Smooth muscle cell (in vitro differentiated cells): Measurements from ENCODE around the gene IRF1. TPM values are rescaled to one million over a fixed set of nuclear protein-coding genes. Genes with fewer than 3 reads are reported as not detected.

Experiments
- DNase-seq: peaks from one replicate; lab custom pipeline; 2025; ENCODE audit not compliant: unreplicated experiment; lab: John Stamatoyannopoulos, UW
- H2AFZ ChIP-seq: fragments of 200-600 bp; sonication (generic); 2 replicates; pipeline ENCODE4 v1.6.0; 2016; ENCODE audit warnings: antibody characterized with exemption, low read depth, mild to moderate bottlenecking
- H3F3A ChIP-seq: fragments of 200-600 bp; sonication (generic); 2 replicates; pipeline ENCODE4 v1.6.0; 2017; ENCODE audit warnings: antibody characterized with exemption, low read depth
- H3K27ac ChIP-seq: fragments of 200-600 bp; sonication (generic); 2 replicates; pipeline ENCODE4 v1.5.1; 2016; ENCODE audit warnings: low read depth, mild to moderate bottlenecking
- H3K27me3 ChIP-seq: fragments of 200-600 bp; sonication (generic); 2 replicates; pipeline ENCODE4 v1.6.1; 2016; ENCODE audit warnings: low read depth, mild to moderate bottlenecking
- H3K36me3 ChIP-seq: fragments of 200-600 bp; sonication (generic); 2 replicates; pipeline ENCODE4 v1.5.1; 2016; ENCODE audit warnings: low read depth
- H3K4me1 ChIP-seq: fragments of 200-600 bp; sonication (generic); 2 replicates; pipeline ENCODE4 v1.5.1; 2016; ENCODE audit warnings: low read depth
- H3K4me2 ChIP-seq: fragments of 200-600 bp; sonication (generic); 2 replicates; pipeline ENCODE4 v1.6.0; 2016; ENCODE audit warnings: mild to moderate bottlenecking
- H3K4me3 ChIP-seq: fragments of 200-600 bp; sonication (generic); 2 replicates; pipeline ENCODE4 v1.5.1; 2016; ENCODE audit warnings: mild to moderate bottlenecking
- H3K79me2 ChIP-seq: fragments of 200-600 bp; sonication (generic); 2 replicates; pipeline ENCODE4 v1.6.0; 2016; ENCODE audit warnings: low read depth, mild to moderate bottlenecking
- H3K9ac ChIP-seq: fragments of 200-600 bp; sonication (generic); 2 replicates; pipeline ENCODE4 v1.6.0; 2016; ENCODE audit warnings: low read depth
- H3K9me3 ChIP-seq: fragments of 200-600 bp; sonication (generic); replicated peaks from 2 replicates; pipeline ENCODE4 v1.5.1; 2016; ENCODE audit warnings: low read depth
- H4K20me1 ChIP-seq: fragments of 200-600 bp; sonication (generic); 2 replicates; pipeline ENCODE4 v1.6.0; 2016; ENCODE audit warnings: low read depth
- WGBS: methylation state at CpG from one replicate; pipeline ENCODE4 v1.1.7; 2016; ENCODE audit warnings: low lambda C conversion rate; 5-methylcytosine and 5-hydroxymethylcytosine counted together
- polyA plus RNA-seq: library from polyadenylated mRNA; unstranded; fragments of >200 nt; fragmentation: Nextera tagmentation; extraction: Ambion mirVana; gene quantifications from 2 replicates; pipeline ENCODE4 v1.2.1, GENCODE V29; 2016
- total RNA-seq: library from RNA; depleted of rRNA; stranded (reverse); fragments of >200 nt; gene quantifications from 2 replicates; pipeline ENCODE4 v1.2.3, GENCODE V29; 2014
- TF ChIP-seq, protein P1 (sequence below): fragments of 200-600 bp; sonication (generic); IDR thresholded peaks from 2 replicates; pipeline ENCODE4 v1.5.1; 2017; ENCODE audit warnings: borderline replicate concordance, mild to moderate bottlenecking, antibody characterized with exemption; ENCODE audit not compliant: insufficient read depth, poor library complexity, severe bottlenecking

IRF1 gene
- total and polyA plus RNA-seq, 2 experiments from 2014 or later, result 15.7 to 19.1 TPM

DNA sequence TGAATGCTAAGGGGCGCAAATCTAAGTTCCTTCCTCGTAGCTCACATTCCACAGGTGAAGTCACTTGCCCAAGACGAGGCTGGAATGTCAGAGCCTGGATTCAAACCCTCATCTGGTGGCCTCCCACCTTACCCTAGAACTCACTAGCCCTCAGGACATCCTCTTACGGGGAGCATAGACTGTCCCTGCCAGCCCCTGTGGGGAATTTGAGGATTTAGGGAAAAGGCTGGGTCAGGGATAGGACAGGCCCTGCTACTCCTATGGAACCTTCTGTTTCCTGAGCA is 45.0 kb downstream of the IRF1 start:
- H3K79me2 ChIP-seq, result no peaks in the 10 kb centered on the region

DNA sequence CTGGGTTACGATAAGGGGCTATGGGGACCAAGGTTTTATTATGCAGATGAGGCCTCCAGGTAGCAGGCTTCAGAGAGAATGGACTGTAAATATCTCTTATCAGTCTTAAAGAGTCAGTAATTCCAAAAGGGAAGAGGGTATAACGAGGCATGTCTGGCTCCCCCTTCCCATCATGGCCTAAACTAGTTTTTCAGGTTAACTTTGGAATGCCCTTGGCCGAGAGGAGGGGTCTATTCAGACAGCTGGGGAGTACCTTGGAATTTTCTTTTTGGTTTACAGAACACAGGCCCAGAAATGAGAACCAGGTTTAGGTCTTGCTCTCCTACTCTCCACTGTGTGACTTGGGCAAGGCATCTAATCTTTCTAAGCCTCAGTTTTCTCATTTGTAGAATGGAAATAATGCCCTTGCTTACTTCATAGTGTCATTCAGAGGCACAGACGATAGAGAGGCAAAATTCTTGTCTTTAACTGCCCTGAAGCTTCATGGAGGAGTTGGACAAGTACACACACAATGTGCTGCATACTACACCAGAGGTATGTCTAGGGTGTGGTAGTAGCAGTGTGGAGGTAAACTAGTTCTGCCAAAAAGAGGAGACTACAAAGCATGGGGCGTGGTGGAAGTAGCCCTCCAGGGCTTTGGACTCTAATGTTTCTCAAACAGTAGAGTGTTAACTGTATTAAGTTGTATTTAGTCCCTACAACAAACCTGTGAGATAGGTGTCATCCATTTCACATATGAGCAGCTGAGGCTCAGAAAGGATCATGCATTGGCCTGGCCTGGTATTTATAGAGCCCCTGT is 45.5 kb downstream of the IRF1 start:
- no peak for DNase-seq
- 73% methylated on average over 5 of the region's 5 CpGs for WGBS
- H3K4me1 ChIP-seq, result no peaks in the 10 kb centered on the region
- H3F3A ChIP-seq, result no peaks in the 10 kb centered on the region
- no peaks in the 10 kb centered on the region for H3K79me2 ChIP-seq
- no peaks in the 10 kb centered on the region for H3K36me3 ChIP-seq
- H3K27me3 ChIP-seq, result no peaks in the 10 kb centered on the region
- no peak overlapping the region for H3K9ac ChIP-seq
- H2AFZ ChIP-seq, result no peak overlapping the region
- TF ChIP-seq, protein P1, sequence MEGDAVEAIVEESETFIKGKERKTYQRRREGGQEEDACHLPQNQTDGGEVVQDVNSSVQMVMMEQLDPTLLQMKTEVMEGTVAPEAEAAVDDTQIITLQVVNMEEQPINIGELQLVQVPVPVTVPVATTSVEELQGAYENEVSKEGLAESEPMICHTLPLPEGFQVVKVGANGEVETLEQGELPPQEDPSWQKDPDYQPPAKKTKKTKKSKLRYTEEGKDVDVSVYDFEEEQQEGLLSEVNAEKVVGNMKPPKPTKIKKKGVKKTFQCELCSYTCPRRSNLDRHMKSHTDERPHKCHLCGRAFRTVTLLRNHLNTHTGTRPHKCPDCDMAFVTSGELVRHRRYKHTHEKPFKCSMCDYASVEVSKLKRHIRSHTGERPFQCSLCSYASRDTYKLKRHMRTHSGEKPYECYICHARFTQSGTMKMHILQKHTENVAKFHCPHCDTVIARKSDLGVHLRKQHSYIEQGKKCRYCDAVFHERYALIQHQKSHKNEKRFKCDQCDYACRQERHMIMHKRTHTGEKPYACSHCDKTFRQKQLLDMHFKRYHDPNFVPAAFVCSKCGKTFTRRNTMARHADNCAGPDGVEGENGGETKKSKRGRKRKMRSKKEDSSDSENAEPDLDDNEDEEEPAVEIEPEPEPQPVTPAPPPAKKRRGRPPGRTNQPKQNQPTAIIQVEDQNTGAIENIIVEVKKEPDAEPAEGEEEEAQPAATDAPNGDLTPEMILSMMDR, result no peak
- H4K20me1 ChIP-seq, result no peaks in the 10 kb centered on the region
- no peaks in the 10 kb centered on the region for H3K9me3 ChIP-seq
- no peak overlapping the region for H3K27ac ChIP-seq
- H3K4me3 ChIP-seq, result no peak overlapping the region
- H3K4me2 ChIP-seq, result no peak overlapping the region

More for the DNA sequence above, 45.0 kb downstream of the IRF1 start:
- Histone ChIP-seq H4K20me1 (no peaks in the 10 kb centered on the region), H3K4me3 (no peak overlapping the region), H3K27ac (no peak overlapping the region), H3K9me3 (no peaks in the 10 kb centered on the region), H3K4me2 (no peak overlapping the region), H3K27me3 (no peaks in the 10 kb centered on the region), H3K36me3 (no peaks in the 10 kb centered on the region), H3K4me1 (peaks cover under 1% of the 10 kb centered on the region), H3F3A (no peaks in the 10 kb centered on the region), H2AFZ (no peak overlapping the region), H3K9ac (no peak overlapping the region)
- no peak for DNase-seq
- TF ChIP-seq, protein P1, result no peak
- WGBS, result 71% methylated on average over 4 of the region's 4 CpGs

DNA sequence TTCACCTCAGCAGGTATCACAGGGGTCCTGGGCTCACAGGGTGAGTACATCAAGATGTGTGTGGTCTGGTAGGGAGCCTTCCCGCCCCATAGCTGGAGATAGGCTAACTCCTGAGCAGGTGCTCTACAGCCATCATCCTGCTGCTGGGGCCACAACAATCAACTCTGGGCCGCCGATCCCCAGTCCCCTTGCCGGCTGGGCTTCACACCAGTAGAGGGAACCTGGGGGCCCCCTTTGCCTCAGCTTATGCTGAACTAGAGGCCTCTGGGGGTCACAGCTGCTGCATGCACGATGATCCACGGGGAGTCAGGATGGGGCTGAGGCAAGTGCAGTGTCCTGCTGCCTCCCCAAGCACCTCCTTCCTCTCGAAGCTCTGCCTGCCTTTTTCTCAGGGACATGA is 46.5 kb downstream of the IRF1 start:
- no peaks in the 10 kb centered on the region for H3K36me3 ChIP-seq
- 87% methylated on average over 7 of the region's 7 CpGs for WGBS

More for the DNA sequence above, 46.5 kb downstream of the IRF1 start:
- Histone ChIP-seq H3K79me2 (no peaks in the 10 kb centered on the region), H3F3A (no peaks in the 10 kb centered on the region), H3K4me3 (no peak overlapping the region), H3K27ac (no peak overlapping the region), H3K4me2 (no peak overlapping the region), H3K9ac (no peak overlapping the region), H3K27me3 (no peaks in the 10 kb centered on the region), H4K20me1 (no peaks in the 10 kb centered on the region), H2AFZ (no peak overlapping the region), H3K9me3 (no peaks in the 10 kb centered on the region), H3K4me1 (peaks cover 6% of the 10 kb centered on the region)
- no peak for DNase-seq
- TF ChIP-seq, protein P1, result no peak
